Testis (tissue), 2 donors: Measurements from ENCODE around the gene PPP1R14C.

Experiments used
- POLR2A ChIP-seq: fragments of 450-650 bp; IDR thresholded peaks from one replicate; pipeline ENCODE4 v1.6.1; 2017; ENCODE audit warnings: antibody characterized with exemption, mild to moderate bottlenecking, moderate library complexity
- TF ChIP-seq, protein P1 (sequence below), 3 experiments: fragments of 450-650 bp in 2 of 3; fragments of 200-600 bp in 1 of 3; sonication (generic) in 1 of 3; IDR thresholded peaks; one replicate each; pipeline ENCODE4 v1.5.1; 2016 to 2019; ENCODE audit warnings: antibody characterized with exemption in 3 of 3, mild to moderate bottlenecking in 2 of 3, moderate library complexity in 1 of 3

DNA sequence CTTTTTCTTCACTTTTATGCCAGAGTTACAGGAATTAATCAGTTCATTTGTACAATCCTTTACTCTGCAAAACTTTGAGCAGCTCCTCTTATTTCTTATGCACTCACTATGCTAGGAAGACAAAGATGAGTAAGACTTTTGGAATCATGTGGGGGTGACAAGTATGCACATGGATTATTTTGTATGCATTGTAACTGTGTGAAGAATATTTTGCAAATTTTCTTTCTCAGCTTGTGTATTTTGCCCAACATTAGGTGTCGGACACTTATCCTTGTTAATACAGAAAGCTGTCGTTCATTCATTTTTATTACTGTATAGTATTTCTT is 88.6 kb downstream of the PPP1R14C start:
- no peak for TF ChIP-seq POLR2A
- TF ChIP-seq, protein P1, sequence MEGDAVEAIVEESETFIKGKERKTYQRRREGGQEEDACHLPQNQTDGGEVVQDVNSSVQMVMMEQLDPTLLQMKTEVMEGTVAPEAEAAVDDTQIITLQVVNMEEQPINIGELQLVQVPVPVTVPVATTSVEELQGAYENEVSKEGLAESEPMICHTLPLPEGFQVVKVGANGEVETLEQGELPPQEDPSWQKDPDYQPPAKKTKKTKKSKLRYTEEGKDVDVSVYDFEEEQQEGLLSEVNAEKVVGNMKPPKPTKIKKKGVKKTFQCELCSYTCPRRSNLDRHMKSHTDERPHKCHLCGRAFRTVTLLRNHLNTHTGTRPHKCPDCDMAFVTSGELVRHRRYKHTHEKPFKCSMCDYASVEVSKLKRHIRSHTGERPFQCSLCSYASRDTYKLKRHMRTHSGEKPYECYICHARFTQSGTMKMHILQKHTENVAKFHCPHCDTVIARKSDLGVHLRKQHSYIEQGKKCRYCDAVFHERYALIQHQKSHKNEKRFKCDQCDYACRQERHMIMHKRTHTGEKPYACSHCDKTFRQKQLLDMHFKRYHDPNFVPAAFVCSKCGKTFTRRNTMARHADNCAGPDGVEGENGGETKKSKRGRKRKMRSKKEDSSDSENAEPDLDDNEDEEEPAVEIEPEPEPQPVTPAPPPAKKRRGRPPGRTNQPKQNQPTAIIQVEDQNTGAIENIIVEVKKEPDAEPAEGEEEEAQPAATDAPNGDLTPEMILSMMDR (IDR thresholded peaks at IDR 0.05): no peak
